HG02970 (cell line): ENCODE measurements around the gene CAPRIN1.
A peak's percentile ranks its signal among the peaks of the same experiment; 100 is the strongest.
"Not testable (repeated sequence)": the region's sequence is repeated elsewhere in the genome, so short reads cannot be mapped to it uniquely, and the experiment has no call there.

Experiments
- ATAC-seq: cut with Tn5 transposase; IDR thresholded peaks from one replicate; pipeline ENCODE4 v1.9.1; 2021; ENCODE audit warnings: mild to moderate bottlenecking, moderate library complexity, moderate number of reproducible peaks; ENCODE audit not compliant: unreplicated experiment, low FRiP score

The CAPRIN1 gene

GRCh38 chr11:34049028-34049427, 2.5 kb upstream of the CAPRIN1 start:
- no peak for ATAC-seq

GRCh38 chr11:34050581-34051348, 766 bp upstream of the CAPRIN1 start:
- ATAC-seq: no peak

- peak; percentile 55 for ATAC-seq
Observed at GRCh38 chr11:34052036-34052607, 591 bp downstream of the CAPRIN1 start.

GRCh38 chr11:34052608-34053160, 1.2 kb downstream of the CAPRIN1 start:
- no peak for ATAC-seq

- no peak for ATAC-seq
Observed at GRCh38 chr11:34053161-34053686, 1.7 kb downstream of the CAPRIN1 start.

- not testable (repeated sequence) for ATAC-seq
Observed at GRCh38 chr11:34054351-34054750, 2.8 kb downstream of the CAPRIN1 start.

- ATAC-seq: no peak
Observed at GRCh38 chr11:34055218-34056000, 3.9 kb downstream of the CAPRIN1 start.

GRCh38 chr11:34056672-34057071, 5.1 kb downstream of the CAPRIN1 start:
- no peak for ATAC-seq

GRCh38 chr11:34063061-34063795, 11.7 kb downstream of the CAPRIN1 start:
- ATAC-seq: no peak

GRCh38 chr11:34064291-34064690, 12.8 kb downstream of the CAPRIN1 start:
- no peak for ATAC-seq

- no peak for ATAC-seq
Observed at GRCh38 chr11:34065505-34066203, 14.1 kb downstream of the CAPRIN1 start.

GRCh38 chr11:34066766-34067165, 15.2 kb downstream of the CAPRIN1 start:
- not testable (repeated sequence) for ATAC-seq

GRCh38 chr11:34067383-34068065, 16.0 kb downstream of the CAPRIN1 start:
- no peak for ATAC-seq

GRCh38 chr11:34068111-34068510, 16.6 kb downstream of the CAPRIN1 start:
- ATAC-seq: no peak

GRCh38 chr11:34071306-34071705, 19.8 kb downstream of the CAPRIN1 start:
- ATAC-seq: not testable (repeated sequence)

- no peak for ATAC-seq
Observed at GRCh38 chr11:34072041-34072440, 20.5 kb downstream of the CAPRIN1 start.

- no peak for ATAC-seq
Observed at GRCh38 chr11:34072832-34073231, 21.3 kb downstream of the CAPRIN1 start.

GRCh38 chr11:34074391-34074790, 22.9 kb downstream of the CAPRIN1 start:
- no peak for ATAC-seq
